GM19193 (cell line): ENCODE measurements around the gene PCDH9.

Experiments used
- POLR2A ChIP-seq: IDR thresholded peaks from 4 replicates; pipeline ENCODE4 v1.6.1; 2011; ENCODE audit not compliant: insufficient read depth, insufficient read length; ENCODE audit errors: extremely low read depth

PCDH9 gene

DNA sequence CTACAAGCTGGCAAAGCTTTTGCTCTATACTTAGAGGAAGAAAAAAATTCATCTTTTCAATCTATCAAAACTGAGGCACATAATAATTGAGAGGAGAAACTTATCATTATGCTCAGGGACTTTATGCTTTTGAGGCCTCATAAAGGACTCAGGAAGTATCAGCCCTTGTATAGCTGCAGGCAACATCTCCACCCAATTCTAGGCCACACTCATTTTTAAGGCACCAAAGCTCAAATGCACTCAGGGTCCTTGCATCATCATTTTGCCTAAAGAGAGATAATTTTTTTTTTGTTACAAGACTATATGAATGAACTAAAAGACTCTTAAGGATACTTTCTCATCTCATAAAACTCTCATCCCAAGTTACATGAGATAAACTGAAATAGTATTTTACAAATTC, 78.5 kb downstream of the PCDH9 start:
- TF ChIP-seq POLR2A = no peak

DNA sequence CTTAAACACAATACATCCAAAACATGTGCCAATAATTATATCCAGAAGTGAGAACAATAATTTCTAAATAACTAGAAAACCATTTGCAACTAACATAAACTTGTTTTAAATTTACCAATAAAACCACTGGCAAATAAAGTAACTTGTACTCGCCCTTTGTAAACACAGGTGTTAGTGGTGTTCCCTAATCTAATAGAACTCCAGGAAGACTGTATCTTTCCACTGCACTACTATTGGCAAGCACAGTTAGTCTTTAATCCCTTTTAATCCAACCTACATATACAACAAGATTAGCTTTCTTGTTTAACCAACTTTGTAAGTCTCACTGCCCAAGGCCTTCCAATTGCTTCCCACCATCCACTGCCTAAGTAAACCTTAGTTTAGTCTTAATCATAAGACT, 79.5 kb downstream of the PCDH9 start:
- no peak for TF ChIP-seq POLR2A

DNA sequence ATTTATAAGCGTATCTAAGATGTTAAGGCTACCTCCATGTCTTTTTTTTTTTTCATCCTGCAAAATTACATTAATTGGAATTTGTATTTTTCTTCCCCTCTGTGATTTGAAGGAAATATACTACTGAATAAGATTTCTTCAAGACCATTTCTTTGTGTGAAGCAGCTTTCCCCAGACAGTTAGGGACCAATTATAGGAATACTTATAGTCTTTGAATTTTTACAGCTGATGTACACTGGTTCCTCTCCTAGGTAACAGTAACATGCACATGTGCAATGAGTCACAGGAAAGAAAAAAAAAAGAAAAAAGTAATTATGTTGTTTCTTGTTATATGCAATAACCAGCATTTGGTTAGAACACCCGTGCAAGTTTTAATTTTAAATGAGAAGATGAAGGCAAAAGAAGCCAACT, 82.0 kb downstream of the PCDH9 start:
- no peak for TF ChIP-seq POLR2A

DNA sequence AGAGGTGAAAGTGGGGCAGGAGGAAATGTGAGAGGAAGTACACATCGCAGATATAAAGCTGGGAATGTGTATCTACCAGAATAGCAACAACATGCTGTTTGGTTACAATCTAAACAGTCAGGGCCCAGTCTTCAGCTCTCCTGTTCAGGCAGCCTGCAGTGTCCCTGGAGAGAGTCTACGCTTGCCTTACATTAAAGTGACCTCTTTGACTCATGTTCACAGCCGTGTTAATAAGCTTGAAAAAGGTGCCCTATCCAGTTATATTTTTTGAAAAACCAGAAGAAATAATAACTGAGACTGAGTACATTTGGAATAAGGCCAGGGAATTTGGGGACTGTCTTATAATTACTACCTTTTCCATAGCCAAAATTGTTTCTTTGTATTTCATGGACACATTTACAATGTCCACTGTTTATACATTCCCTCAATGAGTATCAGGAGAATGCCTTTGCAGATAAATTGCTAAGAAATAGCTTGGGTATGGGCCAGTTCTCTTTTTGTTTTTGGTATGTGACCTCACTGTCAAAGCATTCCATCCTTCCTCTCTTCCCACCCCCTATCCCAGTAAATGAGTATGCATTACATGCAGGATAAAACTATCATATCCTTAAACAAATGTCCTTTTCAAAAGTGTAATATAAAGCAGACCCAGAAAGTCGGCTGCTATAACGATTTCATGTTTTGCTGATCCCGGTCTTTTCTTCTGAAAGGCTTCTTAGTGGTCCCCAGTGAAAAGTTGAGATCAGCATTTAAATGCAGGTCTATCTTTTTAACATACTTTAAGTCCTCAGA, 82.6 kb downstream of the PCDH9 start:
- no peak for TF ChIP-seq POLR2A

DNA sequence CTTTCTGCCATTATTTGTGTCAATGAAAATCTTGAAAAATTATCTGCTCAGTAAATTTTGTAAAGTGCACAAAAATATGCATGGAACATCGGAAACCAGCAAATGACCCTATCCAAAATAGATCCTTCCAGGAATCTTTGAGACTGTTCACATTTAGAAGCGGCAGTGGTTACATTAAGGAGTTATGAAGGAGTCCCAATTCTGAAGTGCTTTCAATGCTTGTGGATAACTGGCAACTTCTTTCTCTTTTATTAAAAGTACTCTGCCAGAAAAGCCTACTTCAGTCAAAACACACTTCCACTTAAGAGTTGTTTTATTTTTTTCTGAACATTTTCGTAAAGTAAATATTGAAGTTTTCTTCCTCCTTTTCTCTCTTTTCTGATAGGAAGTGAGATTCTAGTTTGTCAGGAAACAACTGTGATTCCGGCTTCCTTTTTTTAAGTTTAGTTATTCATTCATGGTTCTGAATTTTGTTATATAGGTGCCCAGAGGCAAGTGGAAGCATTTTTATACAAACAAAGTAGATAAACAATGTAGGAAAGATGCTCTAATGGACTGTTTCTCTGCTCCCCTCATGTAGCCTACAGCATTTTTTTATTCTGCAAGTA, 83.5 kb downstream of the PCDH9 start:
- TF ChIP-seq POLR2A = no peak

DNA sequence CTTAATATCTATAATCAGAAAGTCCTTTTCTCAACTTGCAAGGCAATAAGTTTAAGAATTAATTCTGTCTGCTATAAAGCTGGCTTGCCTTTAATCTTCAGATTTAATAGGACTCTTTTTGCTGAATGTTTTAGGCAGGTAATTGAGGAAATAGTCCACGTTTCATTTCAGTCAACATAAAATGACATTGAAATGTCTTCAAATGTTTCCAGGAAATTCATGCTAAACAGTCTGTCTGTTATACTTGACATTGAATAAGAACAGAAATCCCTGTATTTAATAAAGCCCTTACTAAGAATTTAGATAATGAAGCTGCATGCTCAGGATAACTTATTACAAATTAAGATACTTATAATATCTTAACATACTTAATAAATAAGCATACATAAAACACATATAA, 84.2 kb downstream of the PCDH9 start:
- no peak for TF ChIP-seq POLR2A

DNA sequence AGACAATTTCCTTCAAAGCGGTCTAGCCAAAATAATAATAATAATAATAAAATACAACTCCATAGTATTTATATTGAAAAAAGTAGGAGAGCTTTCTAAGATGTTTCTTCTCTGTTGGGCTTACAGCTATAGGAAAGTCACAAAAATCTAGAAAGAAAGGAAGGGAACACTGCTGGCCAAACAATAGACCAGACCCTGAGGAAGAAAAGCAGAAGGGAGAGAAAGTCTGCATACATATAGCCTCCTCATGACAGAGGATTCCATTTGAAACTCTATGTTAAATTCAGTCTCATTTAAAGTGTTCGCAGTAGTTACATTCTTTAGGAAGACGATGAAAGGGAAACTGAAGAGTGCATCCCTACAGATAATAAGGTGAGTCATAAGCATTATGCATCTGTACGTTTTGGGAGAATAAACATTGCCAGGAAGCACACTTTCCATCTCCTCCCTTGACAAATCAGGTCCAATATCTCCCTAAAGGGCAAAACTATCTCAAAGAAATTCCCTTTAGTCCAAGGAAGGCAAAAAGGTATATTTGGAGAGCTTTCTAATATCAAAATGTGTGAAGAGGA, 86.5 kb downstream of the PCDH9 start:
- TF ChIP-seq POLR2A = no peak

DNA sequence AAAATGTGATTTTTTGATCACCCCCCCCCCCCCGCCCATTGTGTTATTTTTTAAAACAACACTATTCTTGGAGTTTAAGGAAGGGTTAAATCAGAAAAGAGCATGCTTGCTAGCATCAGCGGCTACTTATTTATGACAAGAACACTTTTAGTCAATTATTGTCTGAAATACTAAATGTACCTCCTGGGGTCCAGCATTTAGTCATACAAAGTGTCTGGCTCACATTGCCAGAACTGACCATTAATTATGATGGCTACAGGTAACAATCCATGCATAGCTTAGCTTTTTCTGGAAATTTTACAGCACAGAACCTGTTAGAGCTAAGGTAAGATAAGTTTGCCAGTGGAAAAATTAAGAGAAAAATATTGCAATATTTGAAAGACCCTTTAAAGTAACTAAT, 90.1 kb downstream of the PCDH9 start:
- TF ChIP-seq POLR2A = no peak

DNA sequence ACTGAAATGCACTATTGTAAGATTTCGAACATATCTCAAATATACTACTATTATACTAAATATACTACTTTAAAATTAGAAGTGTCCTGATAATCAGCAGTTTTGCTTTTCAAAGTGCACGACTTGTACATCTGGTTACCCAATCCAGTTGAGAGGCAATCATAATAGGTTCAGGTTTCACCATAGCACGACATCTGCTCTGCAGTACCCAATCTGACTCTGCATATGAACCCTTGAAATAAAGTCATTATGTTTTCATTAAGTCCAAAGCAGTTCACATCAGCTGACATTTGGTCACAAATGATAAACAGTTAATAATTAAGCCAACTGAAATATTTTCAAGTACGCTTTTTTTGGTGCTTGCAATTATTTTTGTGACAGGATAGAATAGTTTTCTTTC, 90.6 kb downstream of the PCDH9 start:
- no peak for TF ChIP-seq POLR2A

DNA sequence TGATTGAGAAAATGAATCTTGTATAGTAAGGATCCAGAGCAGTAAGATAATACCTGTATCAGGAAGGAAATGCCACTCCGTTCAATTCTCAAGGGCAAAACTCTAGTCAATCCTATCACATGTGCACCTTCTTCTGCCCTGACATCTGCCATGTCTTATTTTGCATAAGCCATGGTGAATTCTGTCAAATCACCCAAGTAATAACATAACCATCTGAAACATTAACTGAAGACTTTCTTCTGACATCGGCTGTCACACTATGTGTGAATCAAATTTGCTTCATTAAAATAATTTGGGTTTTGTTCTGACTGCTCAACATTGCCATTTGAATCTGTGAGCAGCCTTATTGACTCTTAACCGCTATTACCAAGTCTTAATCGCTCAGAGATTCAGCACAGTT, 91.2 kb downstream of the PCDH9 start:
- TF ChIP-seq POLR2A = no peak

DNA sequence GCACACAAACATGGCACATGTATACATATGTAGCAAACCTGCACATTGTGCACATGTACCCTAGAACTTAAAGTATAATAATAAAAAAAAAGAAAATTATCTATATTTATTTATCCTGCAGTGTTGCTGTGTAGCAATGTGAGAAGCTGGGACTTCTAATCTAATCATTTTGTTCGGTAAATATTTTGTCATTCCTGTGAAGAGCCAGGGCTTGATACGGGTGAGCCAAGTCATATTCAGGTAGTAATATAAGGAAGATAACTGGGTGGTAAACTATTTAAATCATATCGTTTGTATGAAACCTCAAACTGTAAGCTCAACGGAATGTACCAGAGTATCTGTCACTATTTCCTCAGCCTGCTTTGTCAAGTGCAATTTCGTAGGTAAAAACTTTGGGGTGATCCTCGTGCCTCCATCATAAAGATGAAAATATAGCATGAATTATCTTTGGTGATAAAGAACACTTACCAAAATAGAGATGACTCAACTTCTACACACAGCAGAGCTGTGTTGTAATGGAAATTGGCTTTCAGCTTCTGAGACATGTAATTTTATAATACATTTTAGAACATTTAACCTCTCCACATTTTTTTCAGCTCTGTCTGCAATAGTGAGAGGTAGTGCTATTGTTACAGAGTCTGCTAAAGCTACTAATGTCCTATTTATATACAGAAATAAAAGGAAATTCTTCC, 92.9 kb downstream of the PCDH9 start:
- no peak for TF ChIP-seq POLR2A

DNA sequence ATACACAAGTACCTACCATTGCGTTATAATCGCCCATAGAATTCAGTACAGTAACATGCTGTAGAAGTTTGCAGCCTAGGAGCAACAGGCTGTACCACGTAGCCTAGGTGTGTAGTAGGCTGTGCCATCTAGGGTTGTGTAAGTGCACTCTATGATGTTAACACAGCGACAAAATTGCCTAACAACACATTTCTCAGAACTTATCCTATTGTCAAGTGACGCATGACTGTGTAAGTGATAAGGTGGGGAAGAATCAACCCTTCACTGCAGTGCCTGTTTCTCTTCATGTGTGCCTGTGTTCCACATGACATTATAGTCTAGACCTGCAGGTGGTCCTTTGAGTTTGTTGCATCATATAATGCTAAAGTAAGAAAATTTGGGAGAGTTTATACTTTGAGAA, 94.0 kb downstream of the PCDH9 start:
- no peak for TF ChIP-seq POLR2A

DNA sequence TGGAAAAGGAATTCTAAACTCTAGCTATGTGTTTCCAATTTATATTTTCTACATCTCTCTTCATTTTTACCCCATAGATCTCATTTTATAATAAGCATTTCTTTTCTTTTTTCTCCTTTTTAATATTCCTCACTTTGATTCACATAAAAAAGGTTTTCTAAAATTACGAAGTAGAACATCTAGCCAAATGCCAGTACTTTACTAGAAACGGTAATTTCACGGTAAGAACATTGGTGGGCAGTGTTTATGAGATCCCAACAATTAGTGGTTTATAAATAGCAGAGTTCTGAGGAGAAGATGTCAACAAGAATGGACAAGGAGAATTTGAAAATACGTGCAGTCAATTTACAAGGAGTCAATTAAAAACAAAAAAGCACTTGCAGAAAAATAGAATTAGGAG, 94.8 kb downstream of the PCDH9 start:
- no peak for TF ChIP-seq POLR2A

DNA sequence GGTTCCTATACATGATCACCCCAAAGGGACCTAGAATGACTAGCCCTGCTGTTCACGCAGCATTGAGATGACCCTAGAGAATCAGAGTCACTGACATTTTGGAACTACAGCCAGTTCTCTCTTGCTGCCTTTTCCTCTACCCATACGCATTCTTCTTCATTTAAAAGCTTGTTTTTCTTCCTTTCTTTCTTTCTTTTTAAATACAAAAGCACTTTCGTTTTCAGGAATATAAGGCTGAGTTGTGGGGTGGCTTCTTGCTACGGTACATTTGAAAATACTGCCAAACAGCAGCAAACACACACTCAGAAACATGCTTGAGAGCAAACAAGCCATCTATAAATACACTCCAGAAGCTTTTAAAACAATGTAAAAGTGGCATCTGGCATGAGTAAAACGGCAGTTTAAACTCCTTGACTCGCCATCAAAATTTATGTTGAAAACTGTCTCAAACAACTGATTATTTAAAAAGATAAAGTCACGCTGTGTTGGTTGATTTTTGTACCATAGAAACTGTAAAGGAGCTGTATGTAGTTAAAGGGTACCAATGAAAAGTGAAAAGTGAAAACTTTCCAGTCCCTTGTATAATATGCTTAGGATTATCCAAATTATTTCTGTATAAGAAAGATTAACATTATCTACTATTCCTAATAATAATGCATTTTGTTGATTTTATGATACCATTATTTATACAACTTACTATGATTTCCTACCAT, 95.6 kb downstream of the PCDH9 start:
- no peak for TF ChIP-seq POLR2A

DNA sequence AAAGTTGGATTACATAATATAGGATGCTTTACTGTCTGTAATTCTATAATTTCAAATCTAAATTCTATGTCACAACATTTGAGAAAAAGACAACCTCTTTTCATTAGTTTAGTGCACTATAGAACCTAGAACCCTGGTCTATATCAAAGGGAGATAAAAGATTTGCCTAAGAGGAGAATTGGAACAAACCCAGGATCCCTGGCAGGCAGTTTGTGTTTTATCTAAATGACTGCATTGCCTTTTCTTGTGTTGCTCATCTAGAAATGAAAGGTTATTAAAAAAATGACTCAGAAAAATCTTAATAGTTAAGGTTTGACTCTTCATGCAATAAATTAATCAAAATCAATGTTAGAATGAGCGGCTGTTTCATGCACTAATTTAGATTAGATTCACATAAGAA, 96.7 kb downstream of the PCDH9 start:
- no peak for TF ChIP-seq POLR2A
